Measurements from ENCODE around the gene VEZF1.

- TF ChIP-seq POLR2A (IDR thresholded peaks at IDR 0.05), result no peak
- TF ChIP-seq, protein P1, sequence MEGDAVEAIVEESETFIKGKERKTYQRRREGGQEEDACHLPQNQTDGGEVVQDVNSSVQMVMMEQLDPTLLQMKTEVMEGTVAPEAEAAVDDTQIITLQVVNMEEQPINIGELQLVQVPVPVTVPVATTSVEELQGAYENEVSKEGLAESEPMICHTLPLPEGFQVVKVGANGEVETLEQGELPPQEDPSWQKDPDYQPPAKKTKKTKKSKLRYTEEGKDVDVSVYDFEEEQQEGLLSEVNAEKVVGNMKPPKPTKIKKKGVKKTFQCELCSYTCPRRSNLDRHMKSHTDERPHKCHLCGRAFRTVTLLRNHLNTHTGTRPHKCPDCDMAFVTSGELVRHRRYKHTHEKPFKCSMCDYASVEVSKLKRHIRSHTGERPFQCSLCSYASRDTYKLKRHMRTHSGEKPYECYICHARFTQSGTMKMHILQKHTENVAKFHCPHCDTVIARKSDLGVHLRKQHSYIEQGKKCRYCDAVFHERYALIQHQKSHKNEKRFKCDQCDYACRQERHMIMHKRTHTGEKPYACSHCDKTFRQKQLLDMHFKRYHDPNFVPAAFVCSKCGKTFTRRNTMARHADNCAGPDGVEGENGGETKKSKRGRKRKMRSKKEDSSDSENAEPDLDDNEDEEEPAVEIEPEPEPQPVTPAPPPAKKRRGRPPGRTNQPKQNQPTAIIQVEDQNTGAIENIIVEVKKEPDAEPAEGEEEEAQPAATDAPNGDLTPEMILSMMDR (IDR thresholded peaks at IDR 0.05), result no peak
These were observed 38.4 kb downstream of the VEZF1 start for GRCh38 chr17:57949649-57950048.

Data from thyroid gland (tissue), 4 donors.